HG02981 (cell line): ENCODE measurements around the gene CNST.
"Not testable (repeated sequence)": the region's sequence is repeated elsewhere in the genome, so short reads cannot be mapped to it uniquely, and the experiment has no call there.

Experiments
- ATAC-seq: cut with Tn5 transposase; IDR thresholded peaks from one replicate; pipeline ENCODE4 v1.9.1; 2021; ENCODE audit warnings: mild to moderate bottlenecking, moderate library complexity; ENCODE audit not compliant: unreplicated experiment

CNST gene

DNA sequence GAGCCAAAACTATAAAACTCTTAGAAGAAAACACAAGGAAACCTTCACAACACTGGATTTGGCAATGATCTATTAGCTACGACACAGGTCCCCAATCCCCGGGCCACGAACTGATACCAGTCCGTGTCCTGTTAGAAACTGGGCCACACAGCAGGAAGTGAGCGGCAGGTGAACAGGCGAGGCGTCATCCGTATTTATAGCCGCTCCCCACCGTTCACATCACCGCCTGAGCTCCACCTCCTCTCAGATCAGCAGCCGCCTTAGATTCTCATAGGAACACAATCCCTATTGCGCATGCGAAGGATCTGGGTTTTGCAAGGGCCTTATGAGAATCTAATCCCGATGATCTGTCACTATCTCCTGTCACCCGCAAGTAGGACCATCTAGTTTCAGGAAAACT, 12.1 kb upstream of the CNST start:
- ATAC-seq = no peak

DNA sequence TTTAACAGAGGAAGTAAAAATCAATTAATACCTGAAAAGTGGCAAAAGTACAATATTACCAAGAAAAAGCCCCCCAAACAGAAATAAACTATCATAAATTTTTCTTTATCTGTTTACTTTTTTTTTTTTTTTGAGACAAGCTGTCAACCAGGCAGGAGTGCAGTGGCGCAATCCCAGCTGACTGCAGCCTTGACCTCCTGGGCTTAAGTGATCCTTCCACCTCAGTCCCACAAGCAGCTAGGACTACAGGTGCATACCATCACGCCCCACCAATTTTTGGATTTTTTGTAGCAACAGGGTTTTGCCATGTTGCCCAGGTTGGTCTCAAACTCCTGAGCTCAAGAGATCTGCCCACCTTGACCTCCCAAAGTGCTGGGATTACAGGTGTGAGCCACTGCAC, 8.2 kb upstream of the CNST start:
- no peak for ATAC-seq

DNA sequence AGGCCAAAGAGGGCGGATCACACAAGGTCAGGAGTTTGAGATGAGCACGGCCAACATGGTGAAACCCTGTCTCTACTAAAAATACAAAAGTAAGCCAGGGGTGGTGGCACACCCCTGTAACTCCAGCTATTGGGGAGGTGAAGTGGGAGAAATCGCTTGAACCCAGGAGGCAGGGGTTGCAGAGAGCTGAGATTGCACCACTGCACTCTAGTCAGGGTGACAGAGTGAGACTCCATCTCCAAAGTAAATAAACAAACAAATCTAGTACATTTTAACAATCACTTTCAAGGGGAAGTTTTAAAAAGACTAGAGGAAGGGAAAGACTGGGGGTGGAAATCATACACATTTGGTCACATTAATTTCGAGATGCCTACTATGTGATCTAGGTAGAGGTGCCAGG, 6.9 kb upstream of the CNST start:
- no peak for ATAC-seq

DNA sequence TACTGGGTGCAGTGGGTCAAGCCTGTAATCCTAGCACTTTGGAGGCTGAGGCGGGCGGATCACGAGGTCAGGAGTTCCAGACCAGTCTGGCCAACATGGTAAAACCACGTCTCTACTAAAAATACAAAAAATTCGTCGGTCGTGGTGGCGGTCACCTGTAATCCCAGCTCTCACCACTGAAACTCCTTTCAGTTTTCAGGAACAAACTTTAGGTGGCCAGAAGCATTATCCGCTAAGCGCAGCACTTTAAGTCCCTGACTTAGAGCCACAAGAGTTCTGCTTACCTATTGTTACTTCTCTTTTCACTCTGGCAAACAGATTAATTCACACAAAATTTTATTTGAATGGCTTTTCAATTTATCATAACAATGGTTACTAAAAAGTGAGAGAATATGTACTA, 5.4 kb upstream of the CNST start:
- not testable (repeated sequence) for ATAC-seq

DNA sequence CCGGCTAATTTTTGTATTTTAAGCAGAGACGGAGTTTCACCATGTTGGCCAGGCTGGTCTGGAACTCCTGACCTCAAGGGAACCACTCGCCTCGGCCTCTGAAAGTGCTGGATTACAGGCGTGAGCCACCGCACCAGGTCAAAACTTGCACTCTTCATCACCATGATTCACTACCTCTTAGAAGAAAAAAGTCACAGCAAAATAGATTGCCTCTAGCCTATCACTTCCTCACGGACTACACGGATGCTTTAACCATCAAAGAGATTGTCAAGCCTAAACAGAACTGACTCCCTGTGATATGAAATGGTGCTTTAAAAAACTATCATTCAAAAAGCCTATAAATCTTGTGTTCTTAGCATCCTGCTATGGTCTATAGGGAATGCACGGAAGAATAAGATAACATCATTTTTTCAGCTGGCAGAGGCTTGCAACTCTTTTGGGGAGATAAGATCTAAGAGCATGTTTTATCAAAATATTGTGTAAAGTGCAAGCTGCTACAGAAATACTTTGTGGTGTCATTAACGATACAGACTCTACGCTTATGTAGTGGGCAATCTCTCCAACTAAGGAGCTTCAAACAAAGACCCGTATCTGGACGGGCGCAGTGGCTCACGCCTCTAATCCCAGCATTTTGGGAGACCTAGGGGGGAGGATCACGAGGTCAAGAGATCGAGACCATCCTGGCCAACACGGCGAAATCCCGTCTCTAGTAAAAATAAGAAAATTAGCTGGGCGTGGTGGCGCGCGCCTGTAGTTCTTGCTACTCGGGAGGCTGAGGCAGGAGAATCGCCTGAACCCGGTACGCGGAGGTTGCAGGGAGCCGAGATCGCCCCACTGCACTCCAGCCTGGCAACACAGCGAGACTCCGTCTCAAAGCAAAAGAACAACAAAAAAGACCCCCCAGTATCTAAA, 1.2 kb upstream of the CNST start:
- no peak for ATAC-seq

DNA sequence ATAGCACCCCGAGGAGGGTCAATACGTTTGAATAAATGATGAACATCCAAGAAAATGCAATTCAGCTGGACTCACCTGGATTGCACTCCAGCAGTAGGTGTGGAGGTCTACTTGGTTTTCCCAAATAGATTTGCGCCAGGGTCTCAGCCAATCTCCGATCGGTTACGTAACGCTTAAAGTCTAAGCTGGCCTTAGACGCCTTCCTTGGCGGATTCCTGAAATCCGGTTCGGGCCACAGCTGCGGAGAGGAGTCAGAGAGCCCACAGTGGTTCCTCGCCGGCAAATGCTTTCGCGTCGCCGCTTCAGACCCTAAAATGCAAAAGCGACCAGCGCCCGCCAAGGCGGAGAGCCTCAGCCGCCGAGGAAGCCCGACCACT, 517 bp upstream of the CNST start:
- peak; percentile 1 for ATAC-seq

DNA sequence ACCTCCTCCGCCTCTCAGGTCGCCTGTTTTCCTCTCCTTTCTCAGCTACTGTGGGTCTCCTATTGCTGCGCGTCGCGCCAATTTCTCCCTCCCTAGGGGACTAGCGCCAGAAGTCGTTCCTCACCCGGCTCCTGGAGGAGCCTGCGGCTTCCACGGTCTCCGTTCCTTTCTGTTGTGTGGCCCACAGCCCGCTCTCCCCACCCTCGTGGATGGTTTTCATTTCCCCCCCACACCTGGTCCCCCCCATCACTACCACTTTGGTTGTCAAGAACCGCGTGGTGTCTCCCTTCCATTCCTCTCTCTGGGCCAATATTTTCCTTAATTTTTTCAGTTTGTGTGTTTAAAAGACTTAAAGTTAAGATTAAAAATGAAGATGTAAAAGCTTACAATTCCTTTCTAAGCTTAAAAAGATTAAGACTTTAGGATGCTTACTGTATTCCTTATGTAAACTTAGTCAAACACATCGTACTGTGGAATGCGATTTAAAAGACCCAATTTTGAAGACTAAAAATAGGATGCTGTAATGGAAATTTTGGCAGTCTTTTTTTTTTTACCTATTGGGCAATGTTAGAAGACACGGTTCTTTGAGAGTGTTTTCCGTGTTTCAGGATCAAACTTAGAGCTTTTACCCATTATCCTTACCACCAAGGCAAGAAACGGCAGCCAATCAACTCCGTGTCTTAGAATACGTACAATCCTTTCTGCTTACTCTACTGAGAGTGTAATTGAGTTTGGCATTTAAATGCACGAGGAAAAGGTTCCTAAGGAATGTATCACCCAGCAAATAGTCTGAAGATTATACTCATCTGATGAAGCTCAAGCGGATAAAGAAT, 773 bp downstream of the CNST start:
- ATAC-seq = peak; percentile 14

DNA sequence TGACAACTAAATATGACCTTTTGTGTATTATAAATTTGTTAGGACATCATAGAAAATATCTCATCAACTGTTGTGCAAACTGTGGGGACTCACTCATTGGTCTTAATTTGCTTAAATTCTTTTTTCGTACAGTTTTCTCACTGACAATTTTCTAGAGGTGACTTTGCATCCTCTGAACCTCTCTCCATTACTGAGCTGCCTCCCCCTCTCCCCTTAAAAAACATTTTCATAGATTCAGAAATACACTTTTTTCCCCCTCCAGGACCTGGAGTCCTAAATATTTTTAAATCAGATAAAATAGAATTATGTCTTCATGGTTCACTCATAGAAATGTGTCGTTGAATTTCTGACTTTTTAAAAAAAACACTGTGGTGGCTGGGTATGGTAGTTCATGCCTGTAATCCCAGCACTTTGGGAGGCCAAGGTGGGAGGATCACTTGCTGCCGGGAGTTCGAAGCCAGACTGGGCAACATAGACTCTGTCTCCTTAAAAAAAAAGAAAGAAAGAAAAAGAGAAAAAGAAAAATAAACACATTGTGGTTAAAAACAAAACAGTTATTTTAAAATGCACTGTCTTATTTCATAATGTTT, 1.5 kb downstream of the CNST start:
- ATAC-seq = no peak

DNA sequence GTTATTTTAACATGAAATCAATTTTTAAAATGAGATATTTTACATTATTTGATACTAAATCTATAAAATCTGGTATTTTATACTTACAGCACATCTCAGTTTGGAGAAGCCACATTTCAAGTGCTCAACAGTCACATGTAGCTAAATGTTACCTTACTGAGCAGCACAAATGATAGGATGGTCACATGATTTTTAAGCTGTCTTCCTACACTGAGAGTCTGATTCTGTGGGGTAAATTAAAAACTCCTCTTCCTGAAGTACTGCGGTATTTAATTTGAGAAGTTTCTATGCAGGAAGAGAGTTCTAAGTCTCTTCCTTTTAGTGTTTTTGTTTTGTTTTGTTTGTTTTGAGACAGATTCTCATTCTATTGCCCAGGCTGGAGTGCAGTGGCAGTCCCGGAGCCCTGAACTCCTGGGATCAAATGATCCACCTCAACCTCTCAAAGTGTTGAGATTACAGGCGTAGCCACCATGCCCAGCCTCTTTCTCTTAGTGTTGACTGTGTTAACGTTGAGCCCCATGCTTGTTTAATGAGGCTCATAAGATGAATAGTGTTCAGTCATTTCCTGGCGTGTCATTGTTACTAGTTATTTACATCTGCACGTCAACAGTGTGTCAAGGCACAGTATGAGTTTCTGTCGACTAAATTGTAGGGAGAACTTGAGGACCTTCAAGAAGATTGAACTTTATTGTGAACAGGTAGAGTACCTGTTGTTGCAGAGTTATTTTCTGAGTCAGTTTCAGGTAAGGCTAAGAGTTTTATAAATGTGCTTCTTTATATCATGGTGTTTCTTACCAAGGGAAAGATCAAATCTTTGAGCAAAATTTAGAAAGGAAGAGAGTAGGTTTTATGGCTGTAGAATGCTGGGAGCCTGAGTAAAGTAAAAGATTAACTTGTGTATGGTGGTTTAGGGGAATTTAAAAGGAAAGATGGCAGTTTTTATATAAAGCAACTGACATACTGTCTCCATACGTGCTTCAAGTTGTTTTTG, 3.3 kb downstream of the CNST start:
- no peak for ATAC-seq

DNA sequence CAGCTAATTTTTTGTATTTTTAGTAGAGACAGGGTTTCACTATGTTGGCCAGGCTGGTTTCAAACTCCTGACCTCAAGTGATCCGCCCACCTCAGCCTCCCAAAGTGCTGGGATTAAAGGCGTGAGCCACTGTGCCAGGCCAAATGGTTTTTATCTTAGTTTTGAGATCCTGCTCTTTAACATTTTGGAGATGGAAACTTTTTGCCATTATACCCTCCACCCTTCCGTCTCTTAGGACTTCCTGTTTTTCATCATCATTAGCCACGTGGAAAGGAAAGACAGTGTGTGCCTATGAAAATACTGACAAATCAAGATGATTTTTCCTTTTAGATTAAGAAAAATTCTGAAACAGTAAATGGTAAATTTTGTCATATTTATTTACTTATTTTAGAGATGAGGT, 5.1 kb downstream of the CNST start:
- not testable (repeated sequence) for ATAC-seq

DNA sequence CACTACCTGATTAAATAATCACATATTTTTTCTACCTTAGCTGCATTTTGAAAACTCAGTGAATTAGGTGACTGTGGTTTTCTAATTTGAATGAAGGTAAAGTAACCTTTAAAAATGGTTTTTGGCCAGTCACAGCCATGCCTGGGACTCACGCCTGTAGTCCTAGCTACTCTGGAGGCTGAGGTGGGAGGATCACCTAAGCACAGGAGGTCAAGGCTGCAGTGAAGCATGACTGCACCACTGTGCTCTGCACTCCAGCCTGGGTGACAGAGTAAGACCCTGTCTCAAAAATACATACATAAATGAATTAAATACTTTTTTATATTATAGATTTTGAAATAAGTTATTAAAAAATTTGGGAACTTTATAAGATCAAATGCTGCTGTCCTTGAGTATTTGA, 5.7 kb downstream of the CNST start:
- no peak for ATAC-seq

DNA sequence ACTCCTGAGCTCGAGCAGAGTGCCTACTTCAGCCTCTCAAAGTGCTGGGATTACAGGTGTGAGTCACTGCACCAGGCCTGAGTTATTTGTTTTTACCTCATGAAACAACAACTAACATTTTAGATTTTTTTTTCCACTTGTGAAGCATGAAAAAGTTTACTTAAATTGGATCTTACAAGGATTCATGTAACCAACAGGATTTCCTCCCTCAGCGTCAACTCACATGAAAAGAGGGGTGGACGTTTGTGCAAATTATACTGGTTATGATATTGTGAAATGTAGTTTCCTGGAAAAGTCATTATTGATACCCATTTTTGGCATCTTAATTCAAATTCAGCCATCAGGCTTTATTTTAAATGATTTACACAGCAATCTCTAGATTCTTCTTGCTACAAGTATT, 6.5 kb downstream of the CNST start:
- no peak for ATAC-seq

DNA sequence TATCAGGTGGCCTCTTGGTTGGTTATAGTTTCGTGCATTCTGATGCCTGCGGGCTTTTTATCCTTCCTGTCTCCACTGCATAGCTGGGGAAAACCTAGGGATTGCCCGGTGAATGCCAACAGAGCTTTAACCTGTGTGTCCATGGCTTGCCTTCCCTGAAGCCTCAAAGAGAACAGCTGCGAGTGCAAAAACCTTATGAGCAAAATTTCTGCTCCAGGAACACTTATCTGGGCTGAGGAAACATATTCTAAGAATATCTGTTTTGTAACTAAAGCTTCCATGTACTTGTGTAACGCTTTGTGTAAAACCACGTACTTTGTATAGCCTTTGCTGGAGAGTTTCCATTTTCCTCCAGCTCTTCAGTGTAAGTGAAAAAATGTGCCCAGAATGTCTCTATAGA, 7.2 kb downstream of the CNST start:
- ATAC-seq = no peak

DNA sequence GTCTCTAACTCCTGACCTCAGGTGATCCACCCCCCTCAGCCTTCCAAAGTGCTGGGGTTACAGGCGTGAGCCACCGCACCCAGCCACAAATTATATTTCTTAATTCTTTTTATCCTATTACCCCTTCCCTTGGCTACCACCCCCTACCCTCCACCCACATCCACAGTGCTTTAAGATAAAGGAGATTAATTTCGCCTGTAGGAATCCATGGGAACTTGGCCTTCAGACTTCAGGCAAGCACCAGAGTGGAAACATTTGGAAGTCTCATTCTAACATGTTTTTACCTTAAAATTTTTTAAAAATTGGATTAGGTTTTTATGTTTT, 10.4 kb downstream of the CNST start:
- ATAC-seq = no peak

DNA sequence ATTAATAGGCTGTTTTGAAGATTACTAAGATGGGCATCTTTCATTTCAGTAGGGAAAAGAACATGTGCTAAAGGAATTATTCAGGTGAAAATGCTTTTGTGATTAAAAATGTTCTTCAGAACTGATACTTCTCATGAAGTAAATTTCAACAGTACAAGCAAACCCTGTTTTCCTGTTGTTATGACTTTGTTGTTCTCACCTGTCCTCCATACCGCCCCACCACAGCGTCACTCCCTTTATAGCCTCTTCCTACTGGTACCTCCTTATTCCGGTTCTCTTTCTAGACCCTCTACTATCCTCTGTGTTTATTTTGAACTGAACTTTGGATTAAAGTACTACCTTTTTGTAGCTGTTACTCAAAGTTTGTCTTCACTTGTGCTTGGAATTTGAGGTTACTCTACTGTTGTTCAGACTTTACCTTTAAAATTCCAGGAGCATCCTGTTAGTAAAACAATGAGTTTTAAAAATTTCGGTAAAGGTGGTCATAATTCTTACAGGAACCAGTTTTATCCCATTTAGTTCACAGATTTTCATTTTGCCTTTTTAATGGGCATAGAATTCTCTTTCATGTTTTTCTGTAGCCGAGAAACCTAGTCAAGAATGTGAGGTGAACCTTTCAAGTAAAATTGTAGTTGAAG, 10.9 kb downstream of the CNST start:
- ATAC-seq = no peak

DNA sequence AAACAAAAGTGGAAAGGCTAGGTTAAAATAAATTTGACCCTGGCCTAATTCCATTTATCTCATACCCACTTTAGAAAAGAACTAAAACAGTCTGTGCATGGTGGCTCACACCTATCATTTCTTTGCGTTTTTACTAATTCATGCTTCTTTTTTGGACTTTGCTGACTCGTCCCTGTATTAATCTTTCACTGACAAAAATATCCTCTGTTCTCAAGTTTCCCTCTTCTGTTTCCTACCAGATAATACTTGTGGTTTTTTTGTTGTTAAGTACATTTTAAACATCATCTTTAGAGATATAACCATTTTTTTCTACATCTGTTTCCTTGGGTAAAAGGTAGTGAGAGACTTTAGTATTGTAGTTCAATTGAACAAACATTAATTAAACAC, 11.5 kb downstream of the CNST start:
- no peak for ATAC-seq

DNA sequence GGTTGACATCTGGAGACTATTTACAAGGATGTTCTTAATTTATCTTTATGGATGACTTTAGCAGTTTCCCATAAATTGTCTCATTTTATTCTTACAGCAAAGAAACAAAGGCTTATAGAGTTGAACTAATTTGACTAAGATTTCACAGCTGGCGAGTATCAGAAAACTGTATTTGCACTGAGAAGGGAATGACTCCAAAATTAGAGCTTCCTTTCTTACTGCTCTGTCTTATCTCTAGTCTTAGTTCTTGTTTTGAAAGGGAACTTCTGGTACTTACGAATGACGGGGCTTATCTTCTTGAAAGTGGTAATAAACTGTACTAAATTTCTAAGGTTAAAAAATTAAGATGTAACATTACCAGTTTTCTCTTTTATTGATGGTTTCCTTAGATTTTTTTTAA, 13.6 kb downstream of the CNST start:
- peak; percentile 74 for ATAC-seq

DNA sequence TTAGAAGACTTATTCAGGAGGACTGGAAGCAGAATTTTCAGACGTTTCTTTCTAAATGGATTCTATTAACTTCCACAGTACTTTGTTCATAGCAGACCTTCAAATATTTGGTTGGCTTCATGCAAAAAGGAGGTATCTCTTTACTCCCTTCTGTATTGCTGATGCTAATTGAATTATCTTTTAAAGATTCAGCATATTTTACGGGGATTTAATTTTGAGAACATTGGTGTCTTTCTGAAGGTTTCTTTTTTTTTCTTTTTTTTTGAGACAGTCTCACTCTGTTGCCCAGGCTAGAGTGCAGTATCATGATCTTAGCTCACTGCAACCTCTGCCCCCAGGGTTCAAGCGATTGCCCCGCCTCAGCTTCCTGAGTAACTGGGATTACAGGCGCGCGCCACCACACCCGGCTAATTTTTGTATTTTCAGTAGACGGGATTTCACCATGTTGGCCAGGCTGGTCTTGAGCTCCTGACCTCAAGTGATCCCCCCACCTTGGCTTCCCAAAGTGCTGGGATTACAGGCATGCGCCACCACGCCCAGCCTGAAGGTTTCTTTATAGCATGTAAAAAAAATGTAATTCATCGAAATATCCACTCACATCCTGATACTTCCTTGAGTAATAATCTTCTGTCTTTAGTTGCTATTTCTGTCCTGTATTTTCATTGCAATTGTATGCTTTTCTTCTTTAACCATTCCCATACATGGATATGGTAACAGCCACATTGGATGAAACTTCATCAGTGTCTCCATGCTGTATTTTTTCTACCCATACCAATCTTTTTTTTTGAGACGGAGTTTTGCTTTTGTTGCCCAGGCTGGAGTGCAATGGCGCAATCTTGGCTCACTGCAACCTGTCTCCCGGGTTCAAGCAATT, 14.5 kb downstream of the CNST start:
- no peak for ATAC-seq

DNA sequence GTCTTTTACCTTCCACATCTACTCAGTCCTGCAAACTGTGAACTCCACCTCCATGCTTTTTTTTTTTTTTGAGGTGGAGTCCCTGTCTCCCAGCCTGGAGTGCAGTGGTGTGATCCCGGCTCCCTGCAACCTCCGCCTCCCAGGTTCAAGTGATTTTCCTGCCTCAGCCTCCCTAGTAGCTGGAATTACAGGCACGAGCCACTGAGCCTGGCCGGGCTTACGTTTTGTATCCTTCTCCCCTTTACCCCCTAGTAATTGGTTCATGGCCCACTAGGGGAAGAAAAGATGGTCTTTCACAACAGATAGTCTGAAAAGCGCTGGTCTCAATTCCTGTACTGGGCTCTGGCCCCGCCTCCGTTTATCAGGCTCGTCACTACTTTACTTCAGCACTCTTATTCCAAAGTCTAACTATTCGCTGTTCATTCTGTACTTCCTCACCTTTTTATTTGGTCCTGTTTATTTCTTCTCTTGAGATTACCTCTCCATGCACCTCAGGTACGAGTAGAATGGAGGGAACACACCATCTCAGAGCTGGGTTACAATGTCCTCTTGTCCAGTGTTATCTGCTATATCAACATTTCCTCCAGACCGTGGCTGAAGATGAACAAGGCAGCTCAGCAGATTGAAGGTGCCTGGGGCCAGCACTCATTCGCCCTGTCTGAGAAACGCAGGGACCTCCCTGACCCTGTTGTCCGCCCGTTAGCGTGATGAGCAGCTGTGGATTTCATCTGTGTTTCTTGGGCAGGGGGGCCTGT, 16.2 kb downstream of the CNST start:
- no peak for ATAC-seq
